GM10266 (cell line): ENCODE results near the gene SHLD1.
"Not testable (repeated sequence)": the region's sequence is repeated elsewhere in the genome, so short reads cannot be mapped to it uniquely, and the experiment has no call there.

Experiments used
- DNase-seq: peaks from one replicate; pipeline ENCODE4 v3.0.0; 2012; ENCODE audit errors: extremely low spot score
- TF ChIP-seq, protein P1 (sequence below): IDR thresholded peaks from 2 replicates; pipeline ENCODE4 v1.5.1; 2012; ENCODE audit warnings: mild to moderate bottlenecking, low read depth; ENCODE audit not compliant: control insufficient read depth, insufficient read depth; ENCODE audit errors: missing control alignments

SHLD1 gene, protein sequence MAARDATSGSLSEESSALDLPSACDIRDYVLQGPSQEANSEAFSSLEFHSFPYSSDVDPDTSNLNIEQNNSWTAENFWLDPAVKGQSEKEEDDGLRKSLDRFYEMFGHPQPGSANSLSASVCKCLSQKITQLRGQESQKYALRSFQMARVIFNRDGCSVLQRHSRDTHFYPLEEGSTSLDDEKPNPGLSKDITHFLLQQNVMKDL

GRCh38 chr20:5749952-5750779 lies at the start of gene SHLD1:
Gene SHLD1, plus strand, starts transcription at chr20:5750401. Its CDS starts 22,465 bp downstream, at chr20:5772866.
- TF ChIP-seq, protein P1, sequence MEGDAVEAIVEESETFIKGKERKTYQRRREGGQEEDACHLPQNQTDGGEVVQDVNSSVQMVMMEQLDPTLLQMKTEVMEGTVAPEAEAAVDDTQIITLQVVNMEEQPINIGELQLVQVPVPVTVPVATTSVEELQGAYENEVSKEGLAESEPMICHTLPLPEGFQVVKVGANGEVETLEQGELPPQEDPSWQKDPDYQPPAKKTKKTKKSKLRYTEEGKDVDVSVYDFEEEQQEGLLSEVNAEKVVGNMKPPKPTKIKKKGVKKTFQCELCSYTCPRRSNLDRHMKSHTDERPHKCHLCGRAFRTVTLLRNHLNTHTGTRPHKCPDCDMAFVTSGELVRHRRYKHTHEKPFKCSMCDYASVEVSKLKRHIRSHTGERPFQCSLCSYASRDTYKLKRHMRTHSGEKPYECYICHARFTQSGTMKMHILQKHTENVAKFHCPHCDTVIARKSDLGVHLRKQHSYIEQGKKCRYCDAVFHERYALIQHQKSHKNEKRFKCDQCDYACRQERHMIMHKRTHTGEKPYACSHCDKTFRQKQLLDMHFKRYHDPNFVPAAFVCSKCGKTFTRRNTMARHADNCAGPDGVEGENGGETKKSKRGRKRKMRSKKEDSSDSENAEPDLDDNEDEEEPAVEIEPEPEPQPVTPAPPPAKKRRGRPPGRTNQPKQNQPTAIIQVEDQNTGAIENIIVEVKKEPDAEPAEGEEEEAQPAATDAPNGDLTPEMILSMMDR: no peak
- DNase-seq: peak; percentile 77

DNA sequence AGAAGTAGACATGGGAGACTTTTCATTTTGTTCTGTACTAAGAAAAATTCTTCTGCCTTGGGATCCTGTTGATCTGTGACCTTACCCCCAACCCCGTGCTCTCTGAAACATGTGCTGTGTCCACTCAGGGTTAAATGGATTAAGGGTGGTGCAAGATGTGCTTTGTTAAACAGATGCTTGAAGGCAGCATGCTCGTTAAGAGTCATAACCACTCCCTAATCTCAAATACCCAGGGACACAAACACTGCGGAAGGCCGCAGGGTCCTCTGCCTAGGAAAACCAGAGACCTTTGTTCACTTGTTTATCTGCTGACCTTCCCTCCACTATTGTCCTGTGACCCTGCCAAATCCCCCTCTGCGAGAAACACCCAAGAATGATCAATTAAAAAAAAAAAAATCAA lies 47.9 kb upstream of the SHLD1 start:
- not testable (repeated sequence) for DNase-seq

DNA sequence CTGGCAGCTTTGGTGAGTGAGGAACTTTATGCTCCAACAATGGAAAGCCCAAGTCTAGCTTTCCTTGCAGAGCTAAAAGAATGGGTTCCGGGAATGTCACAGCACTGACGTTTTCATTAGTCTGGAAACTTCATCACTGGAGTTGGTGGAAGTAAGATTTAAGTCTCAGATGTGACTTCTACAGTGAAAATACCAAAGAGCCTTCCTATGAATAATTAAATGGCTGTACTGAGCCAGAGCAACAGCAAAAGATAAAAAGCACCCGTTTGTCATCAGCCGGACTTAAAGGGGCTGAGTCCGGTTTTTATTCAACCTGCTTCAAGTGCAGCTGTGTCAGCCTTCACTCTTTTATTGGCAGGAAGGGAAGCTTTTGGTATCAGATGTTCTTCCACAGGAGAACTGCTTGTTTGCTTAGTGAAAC lies 46.5 kb upstream of the SHLD1 start:
- TF ChIP-seq, protein P1: no peak
- DNase-seq: no peak

- TF ChIP-seq, protein P1: no peak
- DNase-seq: no peak
Observed at GRCh38 chr20:5705827-5706226, 44.4 kb upstream of the SHLD1 start.

- TF ChIP-seq, protein P1: no peak
- no peak for DNase-seq
Observed at GRCh38 chr20:5706797-5707196, 43.4 kb upstream of the SHLD1 start.

DNA sequence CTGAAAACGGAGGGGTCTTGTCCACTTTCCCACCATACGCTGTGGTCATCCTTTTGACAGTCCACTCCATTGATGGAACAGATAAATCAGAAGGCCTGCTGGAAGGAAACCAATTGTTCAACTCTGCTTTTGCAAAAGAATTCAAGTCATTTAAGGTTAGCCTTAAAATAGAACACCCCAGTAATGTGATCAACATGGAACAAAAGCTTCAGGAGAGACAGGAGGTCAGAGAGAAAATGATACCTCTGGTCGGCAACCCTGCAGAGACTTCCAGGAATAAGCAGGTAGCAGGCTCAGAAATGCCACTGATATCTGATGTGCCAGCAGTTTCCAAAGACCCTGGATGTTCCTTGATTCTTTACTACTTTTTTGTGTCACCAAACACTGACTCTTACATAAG lies 39.6 kb upstream of the SHLD1 start:
- TF ChIP-seq, protein P1: no peak
- no peak for DNase-seq

GRCh38 chr20:5714261-5715041 lies 35.8 kb upstream of the SHLD1 start:
- no peak for DNase-seq
- TF ChIP-seq, protein P1: no peak
